ENCODE results near the gene ATP2C2.

GRCh38 chr16:84369105-84369504 is 767 bp downstream of the ATP2C2 start:
- TF ChIP-seq YY1 (IDR thresholded peaks at IDR 0.05; ENCODE audit: low read depth) (no peak), CTCF (IDR thresholded peaks at IDR 0.05) (no peak), MAX (IDR thresholded peaks at IDR 0.05; ENCODE audit: low read depth) (no peak), RAD21 (IDR thresholded peaks at IDR 0.05; ENCODE audit: low read length) (no peak), USF1 (IDR thresholded peaks at IDR 0.05; ENCODE audit: borderline replicate concordance, low read depth) (no peak), GATA2 (CRISPR knock-in tag; IDR thresholded peaks at IDR 0.05) (no peak), ELF1 (IDR thresholded peaks at IDR 0.05) (no peak), MXI1 (IDR thresholded peaks at IDR 0.05; ENCODE audit: low read depth, low read length) (no peak)

All from SK-N-SH (cell line).